Keratinocyte (primary cell): ENCODE results near the gene SLC10A4. TPM values are rescaled to one million over a fixed set of nuclear protein-coding genes. Genes with fewer than 3 reads are reported as not detected.

Experiments used
- DNase-seq: peaks from one replicate; pipeline ENCODE4 v3.0.0-alpha.2; 2011; ENCODE audit warnings: low read depth, missing footprints, low spot score
- FAIRE-seq: peaks from 2 replicates; lab custom pipeline; 2011; peaks lifted over from hg19 to GRCh38; lab: Jason Lieb, UNC
- H2AFZ ChIP-seq: 2 replicates; pipeline ENCODE4 v1.6.0; 2012; ENCODE audit warnings: low read length, control low read depth, inconsistent platforms; ENCODE audit not compliant: control insufficient read depth
- H3K27ac ChIP-seq: 2 replicates; pipeline ENCODE4 v1.5.1; 2011; ENCODE audit warnings: low read length; ENCODE audit not compliant: control insufficient read depth, insufficient read depth
- H3K27me3 ChIP-seq: 3 replicates; pipeline ENCODE4 v1.6.0; 2011; ENCODE audit warnings: low read length; ENCODE audit not compliant: control insufficient read depth, insufficient read depth; ENCODE audit errors: extremely low read depth
- H3K36me3 ChIP-seq, 2 experiments: 2 replicates in 1 of 2; 3 replicates in 1 of 2; pipeline ENCODE4 v1.5.1; 2011; ENCODE audit warnings: low read length in 2 of 2, mild to moderate bottlenecking in 1 of 2; ENCODE audit not compliant: control insufficient read depth in 2 of 2, insufficient read depth in 2 of 2; ENCODE audit errors: extremely low read depth in 1 of 2
- H3K4me1 ChIP-seq: 3 replicates; pipeline ENCODE4 v1.5.1; 2011; ENCODE audit warnings: low read length; ENCODE audit not compliant: control insufficient read depth, insufficient read depth; ENCODE audit errors: extremely low read depth
- H3K4me2 ChIP-seq: 3 replicates; pipeline ENCODE4 v1.6.0; 2011; ENCODE audit warnings: low read depth, low read length; ENCODE audit not compliant: control insufficient read depth, insufficient read depth; ENCODE audit errors: extremely low read depth
- H3K4me3 ChIP-seq, 3 experiments: fragments of 200-600 bp in 1 of 3; sonication (generic) in 1 of 3; 2 replicates in 2 of 3; 3 replicates in 1 of 3; pipeline ENCODE4 v1.5.1; 2011 to 2016; ENCODE audit warnings: low read length in 3 of 3, mild to moderate bottlenecking in 3 of 3, control low read depth in 2 of 3, inconsistent platforms in 1 of 3, low read depth in 1 of 3, mixed read lengths in 1 of 3, mixed run types in 1 of 3, moderate library complexity in 1 of 3; ENCODE audit not compliant: control insufficient read depth in 2 of 3, insufficient read depth in 2 of 3; ENCODE audit errors: extremely low read depth in 1 of 3
- H3K79me2 ChIP-seq: 2 replicates; pipeline ENCODE4 v1.6.0; 2012; ENCODE audit warnings: low read length; ENCODE audit not compliant: control insufficient read depth, insufficient read depth
- H3K9ac ChIP-seq: 3 replicates; pipeline ENCODE4 v1.6.0; 2011; ENCODE audit warnings: low read length; ENCODE audit not compliant: control insufficient read depth, insufficient read depth; ENCODE audit errors: extremely low read depth
- H3K9me1 ChIP-seq: 3 replicates; pipeline ENCODE4 v1.6.0; 2011; ENCODE audit warnings: low read length; ENCODE audit not compliant: control insufficient read depth, insufficient read depth; ENCODE audit errors: extremely low read depth
- H3K9me3 ChIP-seq: 2 replicates; pipeline ENCODE4 v1.5.1; 2012; ENCODE audit warnings: low read depth, low read length; ENCODE audit not compliant: control insufficient read depth
- H4K20me1 ChIP-seq: 3 replicates; pipeline ENCODE4 v1.6.0; 2011; ENCODE audit warnings: low read length; ENCODE audit not compliant: control insufficient read depth, insufficient read depth; ENCODE audit errors: extremely low read depth
- CTCF ChIP-seq, 3 experiments: IDR thresholded peaks in 1 of 3; conservative IDR thresholded peaks in 1 of 3; optimal IDR thresholded peaks in 1 of 3; 2 replicates in 2 of 3; 3 replicates in 1 of 3; pipeline versions ENCODE3 to v1.5.1; 2011; ENCODE audit warnings: low read length in 3 of 3, mild to moderate bottlenecking in 3 of 3, moderate library complexity in 2 of 3, control low read depth in 1 of 3, inconsistent platforms in 1 of 3; ENCODE audit not compliant: insufficient read depth in 2 of 3; ENCODE audit errors: extremely low read depth in 1 of 3
- EZH2 ChIP-seq: IDR thresholded peaks from one replicate; pipeline ENCODE4 v1.6.1; 2012; ENCODE audit warnings: inconsistent platforms, mild to moderate bottlenecking, low read length, moderate library complexity
- dilution Hi-C: fragments of 300-500 bp; cut with MboI; formaldehyde crosslinking; loops from one replicate; pipeline ENCODE4 v1.7.0; 2020; ENCODE audit warnings: low sequenced_read_pairs; ENCODE audit not compliant: extremely low pct_ligation_motif_present
- polyA plus RNA-seq, 5 experiments: library from polyadenylated mRNA; depleted of rRNA in 3 of 5; stranded (reverse) in 3 of 5; stranded (forward) in 1 of 5; unstranded in 1 of 5; fragments of >200 nt; gene quantifications; 1 replicate in 1 of 5; 2 replicates in 3 of 5; 3 replicates in 1 of 5; pipeline versions ENCODE4 v1.2.1 to v1.2.3, GENCODE V29; 2011 to 2012; ENCODE audit warnings: missing spikeins in 2 of 5, low read depth in 1 of 5, low replicate concordance in 1 of 5

The SLC10A4 gene
- polyA plus RNA-seq, 1 donor (not counting 4 experiments of a cell fraction or from before 2014, with no cell fraction given), result 0.07 TPM

GRCh38 chr4:48493452-48494100 is 10.4 kb downstream of the SLC10A4 start:
- no peaks in the 10 kb centered on the region for H4K20me1 ChIP-seq
- DNase-seq (no peak), FAIRE-seq (no peak)
- H3K9me1 ChIP-seq, result no peaks in the 10 kb centered on the region
- TF ChIP-seq EZH2 (no peak), CTCF (optimal IDR thresholded peaks at IDR 0.05 in 1 of 3, IDR thresholded peaks at IDR 0.05 in 1 of 3, conservative IDR thresholded peaks at IDR 0.05 in 1 of 3; ENCODE audit: extremely low read depth in 1 of 3, insufficient read depth in 2 of 3, low read length in 3 of 3) (no peak)
- peaks cover 28% of the 10 kb centered on the region for H3K27me3 ChIP-seq
- H3K79me2 ChIP-seq, result no peaks in the 10 kb centered on the region
- H3K36me3 ChIP-seq, result no peaks in the 10 kb centered on the region
- H3K4me1 ChIP-seq, result no peaks in the 10 kb centered on the region
- H2AFZ ChIP-seq, result no peak overlapping the region
- H3K9me3 ChIP-seq, result no peaks in the 10 kb centered on the region
- no peak overlapping the region for H3K4me3 ChIP-seq
- no peak overlapping the region for H3K27ac ChIP-seq
- no peak overlapping the region for H3K4me2 ChIP-seq
- no peak overlapping the region for H3K9ac ChIP-seq
- dilution Hi-C loops, result no loop called here

- Histone ChIP-seq H4K20me1 (no peaks in the 10 kb centered on the region), H3K27ac (no peak overlapping the region), H3K4me2 (no peak overlapping the region), H3K9me1 (no peaks in the 10 kb centered on the region), H3K79me2 (no peaks in the 10 kb centered on the region), H3K9ac (no peak overlapping the region), H2AFZ (no peak overlapping the region), H3K9me3 (no peaks in the 10 kb centered on the region), H3K4me1 (no peaks in the 10 kb centered on the region), H3K27me3 (peaks cover 10% of the 10 kb centered on the region), H3K4me3 (no peak overlapping the region), H3K36me3 (peaks cover 3 to 9% of the 10 kb centered on the region in 2 experiments)
- no peak for DNase-seq
- dilution Hi-C loops, result no loop called here
- TF ChIP-seq EZH2 (no peak), CTCF (optimal IDR thresholded peaks at IDR 0.05 in 1 of 3, IDR thresholded peaks at IDR 0.05 in 1 of 3, conservative IDR thresholded peaks at IDR 0.05 in 1 of 3; ENCODE audit: extremely low read depth in 1 of 3, insufficient read depth in 2 of 3, low read length in 3 of 3) (no peak)
- no peak for FAIRE-seq
Measured at GRCh38 chr4:48495941-48496340, 12.8 kb downstream of the SLC10A4 start.
